Measurements from ENCODE around the gene ZSWIM5. TPM values are rescaled to one million over a fixed set of nuclear protein-coding genes. Genes with fewer than 3 reads are reported as not detected.

The ZSWIM5 gene
- total RNA-seq, 1 experiment from 2014 or later: 7.9 TPM

DNA sequence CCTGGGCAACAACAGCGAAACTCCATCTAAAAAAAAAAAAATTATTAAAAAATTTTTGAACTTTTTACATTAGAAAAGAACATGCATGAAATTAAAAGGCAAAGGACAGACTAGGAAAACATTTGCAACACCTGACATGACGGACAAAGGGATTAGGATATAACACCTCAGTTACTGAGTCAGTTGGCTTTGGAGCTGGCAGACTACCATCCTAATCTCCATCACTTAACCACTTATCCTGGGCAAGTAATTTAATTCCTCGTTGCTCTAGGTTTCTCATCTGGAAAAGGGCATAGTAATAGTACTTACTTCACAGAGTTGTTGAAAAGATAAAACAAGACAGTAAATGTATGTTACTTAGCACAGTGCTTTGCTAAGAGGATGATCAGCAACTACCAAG lies 207.2 kb downstream of the ZSWIM5 start:
- in situ Hi-C loops (cut with HindIII; ENCODE audit: low pct_unique_long_range_greater_than_20kb, low sequenced_read_pairs) (no loop called here), intact Hi-C loops (cut with micrococcal nuclease; ENCODE audit: unreplicated experiment) (no loop called here)
- POLR2A ChIA-PET: no interaction called here
- no peaks in the 10 kb centered on the region for H3K27me3 ChIP-seq (ENCODE audit: control insufficient read depth, insufficient read depth, low read length)
- no peaks in the 10 kb centered on the region for H3K4me1 ChIP-seq (ENCODE audit: control insufficient read depth, insufficient read depth, low read length)
- DNase-seq (ENCODE audit: low read depth, low spot score) (no peak), ATAC-seq (no peak)
- H3K4me3 ChIP-seq (ENCODE audit: low read depth in 2 of 2, low read length in 2 of 2): no peak overlapping the region
- H3K36me3 ChIP-seq (ENCODE audit: control insufficient read depth, insufficient read depth, low read length): no peaks in the 10 kb centered on the region; the same call in 1 of the 2 replicates
- CTCF ChIA-PET: interaction anchor here (0.6 kb wide), 1 partner anchor 12 kb away, joined by 7 read pairs; no protein-coding TSS in a partner anchor
- TF ChIP-seq, protein P1, sequence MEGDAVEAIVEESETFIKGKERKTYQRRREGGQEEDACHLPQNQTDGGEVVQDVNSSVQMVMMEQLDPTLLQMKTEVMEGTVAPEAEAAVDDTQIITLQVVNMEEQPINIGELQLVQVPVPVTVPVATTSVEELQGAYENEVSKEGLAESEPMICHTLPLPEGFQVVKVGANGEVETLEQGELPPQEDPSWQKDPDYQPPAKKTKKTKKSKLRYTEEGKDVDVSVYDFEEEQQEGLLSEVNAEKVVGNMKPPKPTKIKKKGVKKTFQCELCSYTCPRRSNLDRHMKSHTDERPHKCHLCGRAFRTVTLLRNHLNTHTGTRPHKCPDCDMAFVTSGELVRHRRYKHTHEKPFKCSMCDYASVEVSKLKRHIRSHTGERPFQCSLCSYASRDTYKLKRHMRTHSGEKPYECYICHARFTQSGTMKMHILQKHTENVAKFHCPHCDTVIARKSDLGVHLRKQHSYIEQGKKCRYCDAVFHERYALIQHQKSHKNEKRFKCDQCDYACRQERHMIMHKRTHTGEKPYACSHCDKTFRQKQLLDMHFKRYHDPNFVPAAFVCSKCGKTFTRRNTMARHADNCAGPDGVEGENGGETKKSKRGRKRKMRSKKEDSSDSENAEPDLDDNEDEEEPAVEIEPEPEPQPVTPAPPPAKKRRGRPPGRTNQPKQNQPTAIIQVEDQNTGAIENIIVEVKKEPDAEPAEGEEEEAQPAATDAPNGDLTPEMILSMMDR (IDR thresholded peaks at IDR 0.05): no peak
- TF ChIP-seq TCF7L2 (IDR thresholded peaks at IDR 0.05; ENCODE audit: low read depth, low read length) (no peak), SIN3A (IDR thresholded peaks at IDR 0.05; ENCODE audit: borderline replicate concordance, insufficient read depth, low read depth, low read length) (no peak), POLR2AphosphoS5 (IDR thresholded peaks at IDR 0.05; ENCODE audit: low read depth, low read length) (no peak)
- TF ChIP-seq, protein P2, sequence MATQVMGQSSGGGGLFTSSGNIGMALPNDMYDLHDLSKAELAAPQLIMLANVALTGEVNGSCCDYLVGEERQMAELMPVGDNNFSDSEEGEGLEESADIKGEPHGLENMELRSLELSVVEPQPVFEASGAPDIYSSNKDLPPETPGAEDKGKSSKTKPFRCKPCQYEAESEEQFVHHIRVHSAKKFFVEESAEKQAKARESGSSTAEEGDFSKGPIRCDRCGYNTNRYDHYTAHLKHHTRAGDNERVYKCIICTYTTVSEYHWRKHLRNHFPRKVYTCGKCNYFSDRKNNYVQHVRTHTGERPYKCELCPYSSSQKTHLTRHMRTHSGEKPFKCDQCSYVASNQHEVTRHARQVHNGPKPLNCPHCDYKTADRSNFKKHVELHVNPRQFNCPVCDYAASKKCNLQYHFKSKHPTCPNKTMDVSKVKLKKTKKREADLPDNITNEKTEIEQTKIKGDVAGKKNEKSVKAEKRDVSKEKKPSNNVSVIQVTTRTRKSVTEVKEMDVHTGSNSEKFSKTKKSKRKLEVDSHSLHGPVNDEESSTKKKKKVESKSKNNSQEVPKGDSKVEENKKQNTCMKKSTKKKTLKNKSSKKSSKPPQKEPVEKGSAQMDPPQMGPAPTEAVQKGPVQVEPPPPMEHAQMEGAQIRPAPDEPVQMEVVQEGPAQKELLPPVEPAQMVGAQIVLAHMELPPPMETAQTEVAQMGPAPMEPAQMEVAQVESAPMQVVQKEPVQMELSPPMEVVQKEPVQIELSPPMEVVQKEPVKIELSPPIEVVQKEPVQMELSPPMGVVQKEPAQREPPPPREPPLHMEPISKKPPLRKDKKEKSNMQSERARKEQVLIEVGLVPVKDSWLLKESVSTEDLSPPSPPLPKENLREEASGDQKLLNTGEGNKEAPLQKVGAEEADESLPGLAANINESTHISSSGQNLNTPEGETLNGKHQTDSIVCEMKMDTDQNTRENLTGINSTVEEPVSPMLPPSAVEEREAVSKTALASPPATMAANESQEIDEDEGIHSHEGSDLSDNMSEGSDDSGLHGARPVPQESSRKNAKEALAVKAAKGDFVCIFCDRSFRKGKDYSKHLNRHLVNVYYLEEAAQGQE (IDR thresholded peaks at IDR 0.05; ENCODE audit: insufficient read depth in 1 of 2, low read depth in 2 of 2, low read length in 1 of 2): no peak
- no TSS peak for BruUV-seq (replicated peaks)
- no peaks in the 10 kb centered on the region for H3K9me3 ChIP-seq (ENCODE audit: control insufficient read depth, insufficient read depth, low read depth, low read length)
- H3K27ac ChIP-seq (ENCODE audit: low read length): no peak overlapping the region

- TF ChIP-seq, protein P2 (IDR thresholded peaks at IDR 0.05; ENCODE audit: insufficient read depth in 1 of 2, low read depth in 2 of 2, low read length in 1 of 2): no peak
- TF ChIP-seq TCF7L2 (IDR thresholded peaks at IDR 0.05; ENCODE audit: low read depth, low read length): no peak
- TF ChIP-seq POLR2AphosphoS5 (IDR thresholded peaks at IDR 0.05; ENCODE audit: low read depth, low read length): no peak
- TF ChIP-seq, protein P1 (IDR thresholded peaks at IDR 0.05): no peak
- TF ChIP-seq SIN3A (IDR thresholded peaks at IDR 0.05; ENCODE audit: borderline replicate concordance, insufficient read depth, low read depth, low read length): no peak
- CTCF ChIA-PET: no interaction called here
- Histone ChIP-seq H3K4me3 (ENCODE audit: low read depth in 2 of 2, low read length in 2 of 2) (no peak overlapping the region), H3K4me1 (ENCODE audit: control insufficient read depth, insufficient read depth, low read length) (no peaks in the 10 kb centered on the region), H3K36me3 (ENCODE audit: control insufficient read depth, insufficient read depth, low read length) (no peaks in the 10 kb centered on the region), H3K9me3 (ENCODE audit: control insufficient read depth, insufficient read depth, low read depth, low read length) (no peaks in the 10 kb centered on the region), H3K27me3 (ENCODE audit: control insufficient read depth, insufficient read depth, low read length) (no peaks in the 10 kb centered on the region), H3K27ac (ENCODE audit: low read length) (no peak overlapping the region)
- no peak for DNase-seq (ENCODE audit: low read depth, low spot score)
- intact Hi-C loops (cut with micrococcal nuclease; ENCODE audit: unreplicated experiment) (no loop called here), in situ Hi-C loops (cut with HindIII; ENCODE audit: low pct_unique_long_range_greater_than_20kb, low sequenced_read_pairs) (no loop called here)
- POLR2A ChIA-PET: no interaction called here
- BruUV-seq (replicated peaks): no TSS peak
- ATAC-seq: no peak
These were observed 210.8 kb downstream of the ZSWIM5 start for GRCh38 chr1:44995467-44996238.
